GM18867 (cell line): ENCODE results near the gene LSR.
"Not testable (repeated sequence)": the region's sequence is repeated elsewhere in the genome, so short reads cannot be mapped to it uniquely, and the experiment has no call there.

Experiments used
- ATAC-seq: cut with Tn5 transposase; IDR thresholded peaks from one replicate; pipeline ENCODE4 v1.9.1; 2021; ENCODE audit warnings: mild to moderate bottlenecking, moderate library complexity; ENCODE audit not compliant: unreplicated experiment

The LSR gene

DNA sequence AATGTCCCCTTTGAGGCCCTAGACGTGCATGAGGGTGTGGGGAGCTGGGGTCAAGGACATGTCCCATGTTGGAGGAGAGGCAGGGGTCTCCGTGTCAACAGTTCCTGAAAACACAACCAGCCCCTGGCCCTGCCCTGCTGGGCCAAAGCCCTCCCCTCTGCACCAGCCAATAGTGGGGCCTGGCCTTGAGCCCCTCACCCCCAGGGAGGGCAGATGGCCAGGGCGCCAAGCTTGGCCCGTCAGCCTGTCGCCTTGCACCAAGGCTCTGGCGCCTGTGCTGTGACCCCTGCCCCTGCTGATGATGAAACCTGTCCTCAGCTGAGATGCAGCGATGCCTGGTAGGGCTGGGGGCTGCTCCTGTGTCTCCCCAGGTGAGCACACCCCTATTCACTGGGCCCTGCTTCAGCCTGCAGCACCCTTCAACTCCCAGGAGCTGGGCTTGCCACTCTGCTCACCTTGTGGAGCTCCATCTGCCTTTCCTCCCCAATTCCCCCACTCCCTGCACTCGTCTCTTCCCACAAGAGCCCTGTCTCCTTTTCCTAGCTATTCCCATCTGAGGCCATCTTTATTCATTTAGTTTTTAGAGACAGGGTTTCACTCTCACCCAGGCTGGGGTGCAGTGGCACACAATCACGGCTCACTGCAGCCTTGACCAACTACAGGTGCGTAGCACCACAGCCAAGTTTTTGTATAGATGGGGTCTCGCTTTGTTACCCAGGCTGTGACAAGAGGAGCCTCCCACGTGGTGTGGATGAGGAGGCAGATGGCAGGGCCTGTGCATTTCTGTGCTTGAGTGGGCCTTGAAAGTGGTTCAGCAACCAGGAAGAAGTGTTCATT, 31.4 kb downstream of the LSR start:
- no peak for ATAC-seq

DNA sequence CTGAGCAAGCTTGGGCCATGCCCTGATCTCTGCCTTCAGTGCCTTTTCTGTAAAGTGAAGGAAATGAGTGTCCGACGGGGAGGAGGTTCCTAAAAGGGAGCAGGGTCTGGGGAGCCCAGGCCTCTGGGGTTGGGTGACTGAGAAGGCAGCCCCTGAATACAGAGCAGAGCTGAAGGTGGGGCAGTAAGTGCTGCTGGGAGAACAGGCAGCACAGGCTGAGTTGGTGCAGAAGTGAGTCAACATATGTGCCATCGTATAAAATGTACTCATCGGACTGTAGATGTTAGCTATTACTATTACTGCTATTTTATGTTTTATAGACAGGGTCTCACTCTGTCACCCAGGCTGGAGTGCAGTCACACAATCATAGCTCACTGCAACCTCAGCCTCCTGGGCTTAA, 32.5 kb downstream of the LSR start:
- ATAC-seq, result no peak

DNA sequence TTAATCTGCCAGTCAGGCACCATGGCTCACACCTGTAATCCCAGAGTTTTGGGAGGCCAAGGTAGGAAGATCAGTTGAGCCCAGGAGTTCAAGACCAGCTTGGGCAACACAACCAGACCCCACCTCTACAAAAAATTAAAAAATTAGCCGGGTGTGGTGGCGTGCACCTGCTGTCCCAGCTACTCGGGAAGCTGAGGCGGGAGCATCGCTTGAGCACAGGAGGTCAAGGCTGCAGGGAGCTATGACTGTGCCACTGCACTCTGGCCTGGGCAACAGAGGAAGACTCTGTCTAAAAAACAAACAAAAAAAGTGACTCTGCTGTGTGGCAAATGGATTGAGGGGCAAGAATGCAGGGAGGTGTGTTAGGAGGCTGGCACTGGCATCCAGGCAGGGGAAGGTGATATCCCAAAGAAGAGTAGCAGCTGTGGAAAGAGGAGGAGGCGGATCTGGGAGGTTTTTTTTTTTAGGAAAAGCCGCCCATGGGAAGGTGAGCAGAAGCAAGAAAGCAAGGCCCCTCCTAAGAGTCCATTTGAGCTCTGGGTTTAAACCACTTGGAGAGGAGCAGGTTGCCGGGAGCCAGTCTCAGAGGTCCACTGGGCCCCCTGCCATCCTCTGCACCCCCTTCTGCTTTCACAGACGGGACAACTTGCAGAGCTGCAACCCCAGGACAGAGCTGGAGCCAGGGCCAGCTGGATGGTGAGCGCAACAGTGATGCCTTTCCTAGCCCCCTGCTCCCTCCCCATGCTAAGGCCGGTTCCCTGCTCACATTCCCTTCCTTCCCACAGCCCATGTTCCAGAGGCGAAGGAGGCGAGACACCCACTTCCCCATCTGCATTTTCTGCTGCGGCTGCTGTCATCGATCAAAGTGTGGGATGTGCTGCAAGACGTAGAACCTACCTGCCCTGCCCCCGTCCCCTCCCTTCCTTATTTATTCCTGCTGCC, 35.6 kb downstream of the LSR start:
- ATAC-seq, result no peak

DNA sequence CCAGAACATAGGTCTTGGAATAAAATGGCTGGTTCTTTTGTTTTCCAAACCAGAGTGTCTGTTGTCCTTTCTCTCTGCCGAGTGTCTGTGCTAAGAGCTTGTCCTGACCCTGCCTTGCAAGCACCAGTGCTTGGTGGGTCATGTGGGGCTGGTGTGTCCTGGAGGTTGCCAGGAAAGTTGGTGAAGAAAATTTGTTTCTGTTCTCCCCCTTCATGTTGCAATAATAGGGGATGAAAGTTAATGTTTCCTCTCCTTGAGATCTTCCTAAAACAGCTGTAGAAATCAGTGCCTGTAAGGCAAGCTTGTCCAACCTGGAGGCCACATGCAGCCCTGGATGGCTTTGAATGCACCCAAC, 36.3 kb downstream of the LSR start:
- no peak for ATAC-seq

DNA sequence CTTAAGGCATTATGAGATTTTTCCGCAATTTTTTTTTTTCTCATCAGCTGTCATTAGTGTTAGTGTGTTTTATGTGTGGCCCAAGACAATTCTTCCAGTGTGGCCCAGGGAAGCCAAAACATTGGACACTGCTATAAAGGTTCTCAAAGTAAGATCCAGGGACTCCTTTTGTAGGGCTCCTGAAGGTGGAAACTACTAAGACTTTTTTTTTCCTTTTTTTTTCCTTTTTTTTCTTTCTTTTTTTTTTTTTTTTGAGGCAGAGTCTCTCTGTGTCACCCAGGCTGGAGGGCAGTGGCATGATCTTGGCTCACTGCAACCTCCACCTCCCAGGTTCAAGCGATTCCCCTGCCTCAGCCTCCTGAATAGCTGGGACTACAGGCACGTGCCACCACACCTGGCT, 36.7 kb downstream of the LSR start:
- not testable (repeated sequence) for ATAC-seq

DNA sequence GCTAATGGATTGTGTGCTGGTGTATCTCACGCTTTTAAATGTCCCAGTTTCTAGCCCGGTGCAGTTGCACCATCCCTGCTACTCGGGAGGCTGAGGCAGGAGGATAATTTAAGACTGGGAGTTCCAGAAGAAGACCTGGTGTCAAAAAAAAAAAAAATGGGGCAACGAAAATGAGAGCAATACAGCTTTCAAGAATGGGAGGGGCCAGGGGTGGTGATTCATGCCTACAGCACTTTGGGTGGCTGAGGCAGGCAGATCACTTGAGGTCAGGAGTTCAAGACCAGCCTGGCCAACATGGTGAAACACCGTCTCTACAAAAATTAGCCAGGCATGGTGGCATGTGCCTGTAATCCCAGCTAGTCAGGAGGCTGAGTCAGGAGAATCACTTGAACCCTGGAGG, 37.3 kb downstream of the LSR start:
- ATAC-seq, result not testable (repeated sequence)

DNA sequence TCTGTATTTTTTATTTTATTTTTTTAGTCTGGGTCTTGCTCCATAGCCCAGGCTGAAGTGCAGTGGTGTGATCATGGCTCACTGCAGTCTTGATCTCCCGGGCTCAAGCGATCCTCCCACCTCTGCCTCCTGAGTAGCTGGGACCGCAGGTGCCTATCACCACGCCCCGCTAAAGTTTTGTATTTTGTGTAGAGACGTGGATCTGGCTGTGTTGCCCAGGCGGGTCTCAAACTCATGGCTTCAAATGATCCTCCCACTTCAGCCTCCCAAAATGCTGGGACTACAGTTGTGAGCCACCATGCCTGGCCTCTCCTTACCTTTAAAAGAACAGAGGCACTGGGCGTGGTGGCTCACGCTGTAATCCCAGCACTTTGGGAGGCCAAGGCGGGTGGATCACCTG, 38.9 kb downstream of the LSR start:
- ATAC-seq, result no peak

DNA sequence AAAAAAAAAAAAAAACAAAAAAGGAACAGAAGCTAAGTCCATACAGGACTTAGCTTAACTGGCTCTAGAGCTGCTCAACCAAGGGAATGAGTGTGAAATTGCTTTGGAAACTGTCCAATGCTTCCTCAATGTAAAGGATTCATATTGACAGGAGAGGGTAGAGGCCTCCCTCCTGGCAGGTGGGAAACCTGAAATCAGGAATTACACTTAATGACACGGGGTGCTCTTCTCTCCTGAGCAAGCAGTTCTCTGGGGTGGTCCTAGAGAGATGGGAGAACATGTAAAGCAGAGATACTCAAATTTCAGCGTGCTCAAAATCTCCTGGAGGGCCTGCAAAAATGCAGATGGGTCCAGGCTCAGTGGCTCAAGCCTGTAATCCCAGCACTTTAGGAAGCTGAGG, 39.5 kb downstream of the LSR start:
- ATAC-seq, result no peak

DNA sequence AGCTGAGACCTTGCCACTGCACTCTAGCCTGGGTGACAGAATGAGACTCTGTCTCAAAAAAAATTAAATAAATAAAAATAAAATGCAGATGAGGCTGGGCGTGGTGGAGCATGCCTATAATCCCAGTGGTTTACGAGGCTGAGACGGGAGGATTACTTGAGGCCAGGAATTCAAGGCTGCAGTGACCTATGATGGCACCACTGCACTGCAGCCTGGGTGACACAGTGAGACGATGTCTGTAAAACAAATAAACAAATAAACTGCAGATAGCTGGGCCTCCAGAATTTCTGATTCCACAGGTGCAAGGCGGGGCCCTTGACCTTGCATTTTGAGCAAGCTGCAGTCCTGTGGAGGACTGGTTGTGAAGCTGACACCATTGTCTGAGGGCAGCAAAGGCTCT, 40.1 kb downstream of the LSR start:
- no peak for ATAC-seq

DNA sequence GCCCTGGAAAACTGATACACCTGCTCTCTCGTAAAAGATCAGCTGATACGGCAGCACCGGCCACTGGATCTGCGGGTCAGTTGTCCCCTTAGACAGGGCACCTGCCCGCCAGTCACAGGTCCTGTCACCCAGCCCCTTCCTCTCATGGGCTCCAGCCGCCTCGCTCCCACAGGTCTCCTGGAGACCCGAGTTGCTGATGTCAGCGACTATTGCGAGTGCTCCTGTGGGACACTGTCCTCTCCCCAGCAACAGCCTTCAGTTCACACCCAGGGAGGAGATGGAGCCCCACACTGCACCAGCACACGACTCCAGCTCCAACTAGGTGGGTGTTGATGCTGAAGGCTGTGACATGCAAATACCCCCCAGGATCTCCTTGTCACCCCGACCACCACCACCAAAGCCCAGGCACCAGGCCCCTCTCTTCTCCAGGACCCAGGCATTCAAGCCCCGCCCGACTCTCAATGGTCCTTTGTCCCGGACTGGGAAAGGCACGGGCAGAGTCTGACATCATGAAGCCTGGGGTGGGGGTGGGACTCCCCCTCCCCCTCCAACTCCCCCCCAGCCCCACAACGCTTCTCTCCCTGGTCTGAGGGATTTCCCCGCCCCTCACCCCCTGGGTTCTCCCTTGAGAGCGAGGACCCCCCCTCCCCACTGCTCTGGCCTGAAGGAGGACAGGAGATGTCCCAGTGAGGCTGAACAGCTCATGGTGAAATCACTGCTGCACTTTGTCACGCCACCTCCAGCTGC, 41.8 kb downstream of the LSR start:
- no peak for ATAC-seq

DNA sequence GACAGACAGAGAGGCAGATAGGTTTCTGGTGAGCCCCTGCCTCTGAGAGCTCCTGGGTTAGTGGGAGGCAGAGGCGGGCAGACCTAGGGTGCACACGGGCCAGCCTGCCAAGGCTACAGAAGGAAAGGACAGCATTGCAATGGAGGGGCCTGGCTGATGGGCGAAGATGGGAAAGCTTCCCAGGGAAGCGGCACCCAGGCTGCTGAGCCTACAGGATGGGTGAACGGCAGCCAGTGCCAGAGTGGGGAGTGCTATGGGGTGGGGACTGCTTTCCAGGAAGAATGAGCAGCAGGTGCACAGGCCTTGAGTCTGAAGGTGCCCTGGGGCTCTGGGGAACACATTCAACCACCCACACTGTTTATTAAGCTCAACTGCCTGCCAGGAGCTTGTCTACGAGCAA, 42.5 kb downstream of the LSR start:
- no peak for ATAC-seq

DNA sequence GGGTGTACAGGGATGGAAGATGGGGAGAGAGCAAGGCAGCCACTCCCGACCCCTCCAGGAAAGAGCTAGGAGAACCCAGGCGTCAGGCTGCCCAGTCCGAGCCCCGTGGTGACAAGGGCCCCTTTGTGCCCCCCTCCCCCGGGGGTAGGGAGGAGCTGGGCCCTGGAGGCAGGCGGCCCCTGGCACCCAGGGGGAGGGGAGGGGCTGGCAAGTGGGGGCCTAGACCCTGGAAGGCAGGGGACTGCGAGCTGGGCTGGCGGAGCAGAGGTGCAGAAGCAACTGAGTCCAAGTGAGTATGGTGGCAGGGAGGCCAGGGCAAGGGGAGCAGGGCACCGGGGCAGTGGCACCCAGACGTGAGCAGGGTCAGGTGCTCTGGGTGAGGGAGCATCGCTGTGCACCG, 43.1 kb downstream of the LSR start, which contains the start of gene MAG:
Gene MAG (plus strand): TSS at position 246 of the 400 bp plus-strand sequence. CDS start 3,248 bp downstream, outside the sequence.
- no peak for ATAC-seq

DNA sequence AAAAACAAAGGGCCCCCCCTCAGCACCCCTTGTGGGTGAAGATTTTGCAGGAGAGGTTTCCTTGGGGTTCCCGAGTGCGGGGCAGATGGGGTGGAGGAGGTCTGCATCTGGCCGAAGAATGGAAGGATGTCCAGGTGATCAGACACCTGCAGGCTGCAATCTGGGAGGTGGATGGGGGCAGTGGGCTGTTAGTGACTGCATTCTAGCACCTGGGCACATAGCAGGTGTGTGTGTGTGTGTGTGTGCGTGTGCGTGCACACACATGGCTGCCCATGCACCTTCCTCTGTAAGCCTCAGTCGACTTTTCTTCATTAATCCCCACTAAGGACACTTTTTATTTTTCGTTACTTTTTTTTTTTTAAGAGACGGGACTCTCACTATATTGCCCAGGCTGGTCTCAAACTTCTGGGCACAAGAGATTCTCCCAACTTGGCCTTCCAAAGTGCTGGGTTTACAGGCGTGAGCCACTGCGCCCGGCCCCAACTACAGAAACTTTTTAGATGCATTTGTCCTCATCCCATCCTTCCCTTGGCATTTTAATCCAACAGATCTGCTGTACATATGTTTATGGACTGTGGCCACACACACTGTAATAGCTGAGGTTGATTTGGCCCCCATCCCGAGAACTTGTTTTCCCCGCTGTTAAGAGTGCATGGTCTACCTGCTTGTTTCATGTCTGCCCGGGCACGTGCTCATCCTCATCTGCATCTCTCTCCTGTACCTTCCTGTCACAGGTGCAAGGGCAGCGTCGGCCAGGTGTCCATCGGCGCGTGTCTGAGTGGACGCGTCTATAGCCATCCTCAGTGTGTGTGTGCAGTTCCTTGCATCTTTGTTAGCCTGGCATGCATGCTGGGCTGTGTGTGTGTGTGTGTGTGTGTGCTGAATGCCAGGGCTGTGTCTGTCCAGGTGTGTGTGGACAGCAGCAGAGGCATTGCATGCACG, 43.9 kb downstream of the LSR start:
- ATAC-seq, result no peak

DNA sequence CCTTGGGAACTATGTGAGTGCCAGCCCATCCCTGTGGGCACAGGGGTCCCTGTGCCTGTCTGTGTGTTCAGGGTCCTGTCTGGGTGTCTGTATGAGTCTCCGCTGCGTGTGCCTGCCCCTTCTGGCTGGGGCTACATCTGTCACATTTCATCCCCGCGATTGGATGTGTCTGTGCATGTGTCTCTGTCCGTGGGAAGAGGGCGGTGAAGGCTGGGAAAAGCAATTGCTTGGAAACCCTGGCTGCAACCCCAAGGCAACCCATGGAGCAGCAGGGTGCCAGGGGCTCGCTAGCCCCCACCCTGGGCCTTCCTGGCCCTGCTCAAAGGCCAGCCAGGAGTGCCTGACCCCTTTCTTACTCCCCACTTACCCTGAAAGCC, 44.5 kb downstream of the LSR start:
- ATAC-seq, result no peak

DNA sequence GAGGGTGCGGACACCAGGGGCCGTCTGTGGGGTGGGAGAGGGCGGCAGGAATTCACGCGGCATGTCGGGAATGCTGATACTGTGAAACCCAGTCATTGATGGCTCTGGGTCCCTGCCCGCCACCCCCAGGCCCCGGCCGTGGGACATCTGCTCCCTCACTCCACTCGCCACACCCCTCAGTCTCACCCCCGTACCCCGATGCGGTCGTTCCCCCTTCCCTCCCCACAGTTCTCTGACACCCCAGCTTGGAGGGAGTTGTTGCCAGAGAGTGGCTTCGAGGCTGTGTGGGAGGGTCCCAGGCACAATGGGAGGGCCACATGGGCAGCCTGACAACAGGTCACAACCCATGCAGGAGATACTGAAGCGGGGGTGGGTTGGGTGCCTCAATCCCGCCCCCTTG, 45.0 kb downstream of the LSR start:
- no peak for ATAC-seq

DNA sequence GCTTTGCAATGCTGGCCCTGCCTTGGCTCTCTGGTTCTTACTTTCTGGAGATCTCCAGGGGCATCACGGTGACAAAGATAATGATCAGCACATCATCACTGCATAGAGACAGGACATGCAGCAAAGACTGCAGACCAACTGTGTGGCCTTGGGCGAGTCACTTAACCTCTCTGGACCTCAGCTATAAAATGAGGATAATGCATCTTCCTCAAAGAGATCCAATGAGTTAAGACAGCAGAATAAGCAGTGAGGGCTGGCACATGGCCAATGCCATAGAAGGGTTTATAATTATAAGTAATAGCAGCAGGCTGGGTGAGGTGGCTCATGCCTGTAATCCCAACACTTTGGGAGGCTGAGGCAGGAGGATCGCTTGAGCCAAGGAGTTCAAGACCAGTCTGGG, 45.5 kb downstream of the LSR start:
- ATAC-seq, result no peak

DNA sequence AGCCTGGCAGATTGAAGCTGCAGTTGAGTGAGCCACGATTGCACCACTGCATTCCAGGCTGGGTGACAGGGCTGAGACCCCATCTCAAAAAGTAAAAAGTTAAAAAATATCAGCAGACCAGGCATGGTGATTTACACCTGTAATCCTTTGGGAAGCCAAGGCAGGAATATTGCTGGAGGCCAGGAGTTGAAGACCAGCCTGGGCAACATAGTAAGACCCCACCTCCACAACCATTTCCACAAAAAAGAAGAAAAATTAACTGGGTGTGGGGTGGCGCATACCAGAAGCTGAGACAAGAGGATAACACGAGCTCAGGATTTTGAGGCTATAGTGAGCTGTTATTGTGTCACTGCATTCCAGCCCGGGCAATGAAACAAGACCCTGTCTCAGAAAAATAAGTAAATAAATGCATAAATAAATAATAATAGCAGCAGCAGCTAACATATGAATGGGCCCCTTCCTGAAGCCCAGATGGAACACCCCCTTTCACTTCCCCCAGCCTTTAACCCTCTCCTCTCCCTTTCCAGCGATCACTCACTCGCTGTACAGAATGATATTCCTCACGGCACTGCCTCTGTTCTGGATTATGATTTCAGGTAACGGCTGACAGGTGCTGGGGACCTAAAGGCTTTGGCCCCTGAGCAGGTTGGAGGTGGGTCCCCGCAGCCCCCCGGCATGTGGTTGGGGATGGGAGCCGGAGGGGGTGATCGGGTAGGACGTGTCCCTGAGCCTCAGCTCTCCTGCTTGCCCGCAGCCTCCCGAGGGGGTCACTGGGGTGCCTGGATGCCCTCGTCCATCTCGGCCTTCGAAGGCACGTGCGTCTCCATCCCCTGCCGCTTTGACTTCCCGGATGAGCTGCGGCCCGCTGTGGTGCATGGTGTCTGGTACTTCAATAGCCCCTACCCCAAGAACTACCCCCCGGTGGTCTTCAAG, 46.3 kb downstream of the LSR start:
- ATAC-seq, result no peak

DNA sequence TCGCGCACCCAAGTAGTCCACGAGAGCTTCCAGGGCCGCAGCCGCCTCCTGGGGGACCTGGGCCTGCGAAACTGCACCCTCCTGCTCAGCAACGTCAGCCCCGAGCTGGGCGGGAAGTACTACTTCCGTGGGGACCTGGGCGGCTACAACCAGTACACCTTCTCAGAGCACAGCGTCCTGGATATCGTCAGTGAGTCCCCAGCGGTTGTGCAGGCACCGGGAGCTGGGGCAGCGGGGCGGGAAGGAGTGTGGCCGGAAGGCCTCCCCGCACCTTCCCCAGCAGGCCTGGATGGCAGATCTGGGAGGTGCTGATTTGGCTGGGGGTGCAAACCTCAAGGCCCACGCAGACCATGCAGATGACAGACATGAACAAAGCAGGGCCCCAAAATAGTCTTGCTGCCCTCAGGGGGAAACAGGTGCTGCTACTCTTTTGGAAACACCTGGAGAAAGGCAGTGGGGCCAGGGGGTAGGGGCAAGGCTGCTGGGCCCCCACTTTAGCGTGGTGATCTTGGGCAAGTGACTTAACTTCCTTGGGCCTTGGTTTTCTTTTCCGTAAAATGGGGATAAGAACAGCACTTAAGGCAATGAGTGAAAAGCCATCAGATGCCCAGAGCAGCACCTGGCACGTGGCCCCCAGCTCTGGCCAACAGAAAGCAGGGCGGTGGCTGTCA, 47.1 kb downstream of the LSR start:
- no peak for ATAC-seq
